Measurements from ENCODE around the gene DUSP7.

GRCh38 chr3:52077925-52078324 is 21.6 kb upstream of the DUSP7 start:
- TF ChIP-seq, protein P1, sequence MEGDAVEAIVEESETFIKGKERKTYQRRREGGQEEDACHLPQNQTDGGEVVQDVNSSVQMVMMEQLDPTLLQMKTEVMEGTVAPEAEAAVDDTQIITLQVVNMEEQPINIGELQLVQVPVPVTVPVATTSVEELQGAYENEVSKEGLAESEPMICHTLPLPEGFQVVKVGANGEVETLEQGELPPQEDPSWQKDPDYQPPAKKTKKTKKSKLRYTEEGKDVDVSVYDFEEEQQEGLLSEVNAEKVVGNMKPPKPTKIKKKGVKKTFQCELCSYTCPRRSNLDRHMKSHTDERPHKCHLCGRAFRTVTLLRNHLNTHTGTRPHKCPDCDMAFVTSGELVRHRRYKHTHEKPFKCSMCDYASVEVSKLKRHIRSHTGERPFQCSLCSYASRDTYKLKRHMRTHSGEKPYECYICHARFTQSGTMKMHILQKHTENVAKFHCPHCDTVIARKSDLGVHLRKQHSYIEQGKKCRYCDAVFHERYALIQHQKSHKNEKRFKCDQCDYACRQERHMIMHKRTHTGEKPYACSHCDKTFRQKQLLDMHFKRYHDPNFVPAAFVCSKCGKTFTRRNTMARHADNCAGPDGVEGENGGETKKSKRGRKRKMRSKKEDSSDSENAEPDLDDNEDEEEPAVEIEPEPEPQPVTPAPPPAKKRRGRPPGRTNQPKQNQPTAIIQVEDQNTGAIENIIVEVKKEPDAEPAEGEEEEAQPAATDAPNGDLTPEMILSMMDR (IDR thresholded peaks at IDR 0.05), result no peak
- no peak for TF ChIP-seq POLR2A (IDR thresholded peaks at IDR 0.05)
